ENCODE measurements around the gene DIRAS1.

Gene DIRAS1

GRCh38 chr19:2720777-2721569 is at the start of gene DIRAS1:
DIRAS1 (minus strand) TSS chr19:2721372; CDS start chr19:2717806, 3,566 bp downstream.
- intact Hi-C loops (cut with micrococcal nuclease) = no loop called here
- H3K4me3 Mint-ChIP-seq = peak within 1 kb of the TSS; percentile 63
- H3K4me1 Mint-ChIP-seq (ENCODE audit: low read depth) = peaks cover 14% of the 10 kb centered on the region
- peaks cover 3% of the 10 kb centered on the region for H3K9me3 Mint-ChIP-seq
- H3K36me3 Mint-ChIP-seq (ENCODE audit: low read depth) = no peaks in the 10 kb centered on the region
- peak within 1 kb of the TSS; percentile 22 for H3K27ac Mint-ChIP-seq
- H3K27me3 Mint-ChIP-seq = peaks cover 64% of the 10 kb centered on the region

GRCh38 chr19:2770055-2771013 is 49.2 kb upstream of the DIRAS1 start:
- Mint-ChIP-seq H3K4me3 (peak overlapping the region; percentile 57), H3K9me3 (no peaks in the 10 kb centered on the region), H3K4me1 (ENCODE audit: low read depth) (peaks cover 51% of the 10 kb centered on the region), H3K36me3 (ENCODE audit: low read depth) (peaks cover 68% of the 10 kb centered on the region), H3K27ac (peak overlapping the region; percentile 84), H3K27me3 (no peaks in the 10 kb centered on the region)
- intact Hi-C loops (cut with micrococcal nuclease) = no loop called here

GRCh38 chr19:2769218-2769617 is 48.0 kb upstream of the DIRAS1 start:
- H3K36me3 Mint-ChIP-seq (ENCODE audit: low read depth) = peaks cover 73% of the 10 kb centered on the region
- no peaks in the 10 kb centered on the region for H3K27me3 Mint-ChIP-seq
- intact Hi-C loops (cut with micrococcal nuclease) = no loop called here
- H3K4me3 Mint-ChIP-seq = no peak overlapping the region
- peak overlapping the region; percentile 84 for H3K27ac Mint-ChIP-seq
- peaks cover 40% of the 10 kb centered on the region for H3K4me1 Mint-ChIP-seq (ENCODE audit: low read depth)
- H3K9me3 Mint-ChIP-seq = no peaks in the 10 kb centered on the region

- intact Hi-C loops (cut with micrococcal nuclease) = no loop called here
- no peak overlapping the region for H3K4me3 Mint-ChIP-seq
Observed at GRCh38 chr19:2768365-2769132, 47.4 kb upstream of the DIRAS1 start.

GRCh38 chr19:2767688-2768087 is 46.5 kb upstream of the DIRAS1 start:
- Mint-ChIP-seq H3K27ac (peak overlapping the region; percentile 10), H3K4me3 (no peak overlapping the region), H3K36me3 (ENCODE audit: low read depth) (peaks cover 80% of the 10 kb centered on the region), H3K27me3 (no peaks in the 10 kb centered on the region), H3K4me1 (ENCODE audit: low read depth) (peaks cover 34% of the 10 kb centered on the region), H3K9me3 (no peaks in the 10 kb centered on the region)
- intact Hi-C loops (cut with micrococcal nuclease) = no loop called here

More at GRCh38 chr19:2768365-2769132, 47.4 kb upstream of the DIRAS1 start:
- H3K4me1 Mint-ChIP-seq (ENCODE audit: low read depth) = peaks cover 35% of the 10 kb centered on the region
- H3K36me3 Mint-ChIP-seq (ENCODE audit: low read depth) = peaks cover 74% of the 10 kb centered on the region
- no peaks in the 10 kb centered on the region for H3K9me3 Mint-ChIP-seq
- H3K27ac Mint-ChIP-seq = peak overlapping the region; percentile 10
- no peaks in the 10 kb centered on the region for H3K27me3 Mint-ChIP-seq

GRCh38 chr19:2766594-2767372 is 45.6 kb upstream of the DIRAS1 start:
- no peak overlapping the region for H3K4me3 Mint-ChIP-seq
- no peak overlapping the region for H3K27ac Mint-ChIP-seq
- H3K36me3 Mint-ChIP-seq (ENCODE audit: low read depth) = peaks cover 80% of the 10 kb centered on the region
- H3K4me1 Mint-ChIP-seq (ENCODE audit: low read depth) = peaks cover 25% of the 10 kb centered on the region
- H3K27me3 Mint-ChIP-seq = no peaks in the 10 kb centered on the region
- intact Hi-C loops (cut with micrococcal nuclease) = no loop called here
- no peaks in the 10 kb centered on the region for H3K9me3 Mint-ChIP-seq

GRCh38 chr19:2765376-2765775 is 44.2 kb upstream of the DIRAS1 start:
- Mint-ChIP-seq H3K27ac (no peak overlapping the region), H3K36me3 (ENCODE audit: low read depth) (peaks cover 89% of the 10 kb centered on the region), H3K4me1 (ENCODE audit: low read depth) (peaks cover 11% of the 10 kb centered on the region), H3K4me3 (no peak overlapping the region), H3K27me3 (no peaks in the 10 kb centered on the region), H3K9me3 (no peaks in the 10 kb centered on the region)
- intact Hi-C loops (cut with micrococcal nuclease) = no loop called here

GRCh38 chr19:2764945-2765344 is 43.8 kb upstream of the DIRAS1 start:
- intact Hi-C loops (cut with micrococcal nuclease) = no loop called here
- no peaks in the 10 kb centered on the region for H3K9me3 Mint-ChIP-seq
- H3K27me3 Mint-ChIP-seq = no peaks in the 10 kb centered on the region
- H3K4me3 Mint-ChIP-seq = no peak overlapping the region
- peaks cover 6% of the 10 kb centered on the region for H3K4me1 Mint-ChIP-seq (ENCODE audit: low read depth)
- H3K36me3 Mint-ChIP-seq (ENCODE audit: low read depth) = peaks cover 93% of the 10 kb centered on the region
- no peak overlapping the region for H3K27ac Mint-ChIP-seq

GRCh38 chr19:2763687-2764086 is 42.5 kb upstream of the DIRAS1 start:
- Mint-ChIP-seq H3K27ac (no peak overlapping the region), H3K9me3 (no peaks in the 10 kb centered on the region), H3K36me3 (ENCODE audit: low read depth) (peaks cover 100% of the 10 kb centered on the region), H3K4me1 (ENCODE audit: low read depth) (no peaks in the 10 kb centered on the region), H3K4me3 (no peak overlapping the region), H3K27me3 (no peaks in the 10 kb centered on the region)
- intact Hi-C loops (cut with micrococcal nuclease) = no loop called here

GRCh38 chr19:2762783-2763496 is 41.8 kb upstream of the DIRAS1 start:
- intact Hi-C loops (cut with micrococcal nuclease) = no loop called here
- H3K4me3 Mint-ChIP-seq = no peak overlapping the region
- H3K27ac Mint-ChIP-seq = no peak overlapping the region
- no peaks in the 10 kb centered on the region for H3K9me3 Mint-ChIP-seq
- H3K27me3 Mint-ChIP-seq = no peaks in the 10 kb centered on the region
- peaks cover 100% of the 10 kb centered on the region for H3K36me3 Mint-ChIP-seq (ENCODE audit: low read depth)
- H3K4me1 Mint-ChIP-seq (ENCODE audit: low read depth) = no peaks in the 10 kb centered on the region

GRCh38 chr19:2761876-2762782 is 41.0 kb upstream of the DIRAS1 start:
- no peak overlapping the region for H3K27ac Mint-ChIP-seq
- H3K36me3 Mint-ChIP-seq (ENCODE audit: low read depth) = peaks cover 100% of the 10 kb centered on the region
- H3K9me3 Mint-ChIP-seq = no peaks in the 10 kb centered on the region
- H3K4me1 Mint-ChIP-seq (ENCODE audit: low read depth) = no peaks in the 10 kb centered on the region
- intact Hi-C loops (cut with micrococcal nuclease) = no loop called here
- H3K4me3 Mint-ChIP-seq = no peak overlapping the region
- no peaks in the 10 kb centered on the region for H3K27me3 Mint-ChIP-seq

- H3K4me3 Mint-ChIP-seq = no peak overlapping the region
- no peaks in the 10 kb centered on the region for H3K9me3 Mint-ChIP-seq
- H3K27me3 Mint-ChIP-seq = no peaks in the 10 kb centered on the region
- H3K4me1 Mint-ChIP-seq (ENCODE audit: low read depth) = no peaks in the 10 kb centered on the region
- no peak overlapping the region for H3K27ac Mint-ChIP-seq
- H3K36me3 Mint-ChIP-seq (ENCODE audit: low read depth) = peaks cover 100% of the 10 kb centered on the region
- intact Hi-C loops (cut with micrococcal nuclease) = no loop called here
Observed at GRCh38 chr19:2761309-2761677, 40.1 kb upstream of the DIRAS1 start.
